DND-41 (cell line): ENCODE measurements around the gene MCU.

Source experiments
- ATAC-seq: fragments of 200-7000 bp; cut with Tn5 transposase; 3 replicates; pipeline ENCODE4 v1.9.1; 2021; ENCODE audit warnings: low read depth; ENCODE audit not compliant: insufficient read depth
- DNase-seq: peaks from one replicate; pipeline ENCODE4 v3.0.0-alpha.2; 2020
- H2AFZ ChIP-seq: 2 replicates; pipeline ENCODE4 v1.6.0; 2012; ENCODE audit warnings: low read depth, low read length
- H3K27ac ChIP-seq: 2 replicates; pipeline ENCODE4 v1.5.1; 2012; ENCODE audit warnings: low read length, inconsistent platforms
- H3K27me3 ChIP-seq: fragments of 200-600 bp; sonication (generic); 2 replicates; pipeline ENCODE4 v1.6.0; 2012; ENCODE audit warnings: low read length, mild to moderate bottlenecking, inconsistent platforms; ENCODE audit not compliant: insufficient read depth, poor library complexity
- H3K36me3 ChIP-seq: 2 replicates; pipeline ENCODE4 v1.5.1; 2012; ENCODE audit warnings: low read length, inconsistent platforms; ENCODE audit not compliant: insufficient read depth
- H3K4me1 ChIP-seq: 2 replicates; pipeline ENCODE4 v1.5.1; 2012; ENCODE audit warnings: mild to moderate bottlenecking, low read length; ENCODE audit not compliant: insufficient read depth
- H3K4me2 ChIP-seq: 2 replicates; pipeline ENCODE4 v1.6.0; 2012; ENCODE audit warnings: mild to moderate bottlenecking, moderate library complexity, low read length, inconsistent platforms; ENCODE audit not compliant: insufficient read depth
- H3K4me3 ChIP-seq, 2 experiments: fragments of 200-600 bp in 1 of 2; shearing (Covaris generic) in 1 of 2; 2 replicates each; pipeline ENCODE4 v1.5.1; 2012 to 2016; ENCODE audit warnings: inconsistent platforms in 2 of 2, low read length in 2 of 2, mild to moderate bottlenecking in 2 of 2, low read depth in 1 of 2, moderate library complexity in 1 of 2
- H3K79me2 ChIP-seq: 2 replicates; pipeline ENCODE4 v1.6.0; 2012; ENCODE audit warnings: low read length, inconsistent platforms; ENCODE audit not compliant: insufficient read depth
- H3K9ac ChIP-seq: 2 replicates; pipeline ENCODE4 v1.6.0; 2012; ENCODE audit warnings: low read depth, mild to moderate bottlenecking, inconsistent platforms, low read length, moderate library complexity
- H3K9me3 ChIP-seq: 2 replicates; pipeline ENCODE4 v1.5.1; 2012; ENCODE audit warnings: low read length, moderate library complexity, mild to moderate bottlenecking, inconsistent platforms; ENCODE audit not compliant: insufficient read depth, severe bottlenecking
- H4K20me1 ChIP-seq: 2 replicates; pipeline ENCODE4 v1.6.0; 2012; ENCODE audit warnings: low read length; ENCODE audit not compliant: insufficient read depth
- EZH2 ChIP-seq: IDR thresholded peaks from 3 replicates; pipeline ENCODE4 v1.6.1; 2012; ENCODE audit warnings: borderline replicate concordance, low read depth, mild to moderate bottlenecking, moderate library complexity, low read length, inconsistent platforms; ENCODE audit not compliant: severe bottlenecking
- TF ChIP-seq, protein P1 (sequence below): IDR thresholded peaks from 2 replicates; pipeline ENCODE4 v1.5.1; 2012; ENCODE audit warnings: borderline replicate concordance, low read length, moderate library complexity, mild to moderate bottlenecking; ENCODE audit not compliant: poor library complexity, severe bottlenecking; ENCODE audit errors: extremely low read depth

MCU gene

DNA sequence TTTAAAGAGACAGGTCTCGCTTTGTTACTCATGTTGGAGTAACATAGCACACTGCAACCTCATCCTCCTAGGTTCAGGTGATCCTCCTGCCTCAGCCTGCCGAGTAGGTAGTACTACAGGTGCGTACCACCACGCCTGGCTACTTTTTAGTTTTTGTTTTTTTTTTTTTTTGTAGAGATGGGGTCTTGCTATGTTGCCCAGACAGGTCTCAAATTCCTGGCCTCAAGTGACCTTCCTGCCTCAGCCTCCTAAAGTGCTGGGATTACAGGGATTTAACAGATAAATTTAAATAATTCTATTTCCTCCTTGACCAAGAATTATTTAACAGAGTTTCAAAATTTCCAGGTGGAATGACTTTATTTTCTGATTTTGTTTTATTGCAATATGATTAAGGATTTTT is 104.6 kb downstream of the MCU start:
- Histone ChIP-seq H3K9ac (no peak overlapping the region), H3K4me3 (no peak overlapping the region), H3K4me1 (no peaks in the 10 kb centered on the region), H3K36me3 (no peaks in the 10 kb centered on the region), H3K9me3 (no peaks in the 10 kb centered on the region), H3K27me3 (no peaks in the 10 kb centered on the region), H2AFZ (no peak overlapping the region), H4K20me1 (no peaks in the 10 kb centered on the region), H3K27ac (no peak overlapping the region), H3K4me2 (no peak overlapping the region), H3K79me2 (0 out of 2 replicates have a peak, but pooled peaks cover 2% of the 10 kb centered on the region)
- TF ChIP-seq, protein P1, sequence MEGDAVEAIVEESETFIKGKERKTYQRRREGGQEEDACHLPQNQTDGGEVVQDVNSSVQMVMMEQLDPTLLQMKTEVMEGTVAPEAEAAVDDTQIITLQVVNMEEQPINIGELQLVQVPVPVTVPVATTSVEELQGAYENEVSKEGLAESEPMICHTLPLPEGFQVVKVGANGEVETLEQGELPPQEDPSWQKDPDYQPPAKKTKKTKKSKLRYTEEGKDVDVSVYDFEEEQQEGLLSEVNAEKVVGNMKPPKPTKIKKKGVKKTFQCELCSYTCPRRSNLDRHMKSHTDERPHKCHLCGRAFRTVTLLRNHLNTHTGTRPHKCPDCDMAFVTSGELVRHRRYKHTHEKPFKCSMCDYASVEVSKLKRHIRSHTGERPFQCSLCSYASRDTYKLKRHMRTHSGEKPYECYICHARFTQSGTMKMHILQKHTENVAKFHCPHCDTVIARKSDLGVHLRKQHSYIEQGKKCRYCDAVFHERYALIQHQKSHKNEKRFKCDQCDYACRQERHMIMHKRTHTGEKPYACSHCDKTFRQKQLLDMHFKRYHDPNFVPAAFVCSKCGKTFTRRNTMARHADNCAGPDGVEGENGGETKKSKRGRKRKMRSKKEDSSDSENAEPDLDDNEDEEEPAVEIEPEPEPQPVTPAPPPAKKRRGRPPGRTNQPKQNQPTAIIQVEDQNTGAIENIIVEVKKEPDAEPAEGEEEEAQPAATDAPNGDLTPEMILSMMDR, result no peak
- no peak for TF ChIP-seq EZH2
- DNase-seq, result no peak
- no peak for ATAC-seq

DNA sequence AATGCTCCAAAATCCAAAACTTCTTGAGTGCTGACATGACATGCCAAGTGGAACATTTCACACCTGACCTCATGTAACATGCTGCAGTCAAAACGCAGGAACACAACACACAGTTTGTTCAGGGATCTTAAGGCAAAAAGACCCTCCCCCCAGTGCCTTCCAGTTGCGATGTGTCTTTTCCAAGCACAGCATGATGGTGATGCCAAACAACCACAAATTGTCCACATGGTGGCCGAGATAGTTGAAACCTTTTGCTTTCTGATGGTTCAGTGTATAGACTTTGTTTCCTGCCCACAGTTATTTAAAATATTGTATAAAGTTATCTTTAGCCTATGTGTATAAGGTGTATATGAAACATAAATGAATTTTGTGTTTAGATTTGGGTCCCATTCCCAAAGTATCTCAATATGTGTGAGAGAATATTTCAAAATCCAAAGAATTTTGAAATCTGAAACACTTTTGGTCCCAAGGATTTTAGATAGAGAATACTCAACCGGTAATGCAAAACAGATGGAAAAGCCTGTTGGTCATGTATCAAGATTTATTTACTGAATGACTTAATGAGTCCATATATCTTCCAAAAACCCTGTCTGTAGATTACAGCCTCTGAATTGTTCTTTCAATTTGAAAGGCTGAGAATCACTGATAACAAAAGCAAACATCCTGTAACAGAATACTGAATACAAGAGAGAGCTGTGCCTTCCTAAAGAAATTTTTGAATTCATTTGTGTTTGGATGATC is 108.2 kb downstream of the MCU start:
- no peaks in the 10 kb centered on the region for H3K4me1 ChIP-seq
- DNase-seq (no peak), ATAC-seq (no peak)
- no peaks in the 10 kb centered on the region for H3K36me3 ChIP-seq
- no peaks in the 10 kb centered on the region for H3K9me3 ChIP-seq
- H3K4me3 ChIP-seq, result no peak overlapping the region
- no peak overlapping the region for H3K9ac ChIP-seq
- no peak for TF ChIP-seq EZH2
- TF ChIP-seq, protein P1, result no peak
- H3K27me3 ChIP-seq, result no peaks in the 10 kb centered on the region
- no peak overlapping the region for H3K4me2 ChIP-seq
- H3K27ac ChIP-seq, result no peak overlapping the region
- no peaks in the 10 kb centered on the region; the same call in 1 of the 2 replicates for H4K20me1 ChIP-seq
- H3K79me2 ChIP-seq, result no peaks in the 10 kb centered on the region
- H2AFZ ChIP-seq, result no peak overlapping the region

DNA sequence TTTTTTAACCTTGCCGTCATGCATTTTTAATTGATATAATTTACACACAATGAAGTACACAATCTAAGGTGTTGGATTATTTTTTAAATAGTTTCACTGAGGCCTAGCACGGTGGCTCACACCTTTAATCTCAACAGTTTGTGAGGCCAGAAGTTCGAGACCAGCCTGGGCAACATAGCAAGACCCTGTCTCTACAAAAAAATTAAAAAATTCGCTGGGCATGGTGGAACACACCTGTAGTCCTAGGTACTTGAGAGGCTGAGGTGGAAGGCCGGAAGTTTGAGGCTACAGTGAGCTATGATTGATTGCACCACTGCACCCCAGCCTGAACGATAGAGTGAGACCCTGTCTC is 108.8 kb downstream of the MCU start:
- Histone ChIP-seq H3K27me3 (no peaks in the 10 kb centered on the region), H3K79me2 (no peaks in the 10 kb centered on the region), H4K20me1 (no peaks in the 10 kb centered on the region; the same call in 1 of the 2 replicates), H3K9me3 (no peaks in the 10 kb centered on the region), H3K36me3 (no peaks in the 10 kb centered on the region), H3K9ac (no peak overlapping the region), H2AFZ (no peak overlapping the region), H3K27ac (no peak overlapping the region), H3K4me1 (no peaks in the 10 kb centered on the region), H3K4me3 (no peak overlapping the region), H3K4me2 (no peak overlapping the region)
- no peak for ATAC-seq
- TF ChIP-seq EZH2, result no peak
- TF ChIP-seq, protein P1, result no peak
- no peak for DNase-seq
